IMR-90 (cell line): ENCODE results near the gene LGI4. TPM values are rescaled to one million over a fixed set of nuclear protein-coding genes. Genes with fewer than 3 reads are reported as not detected.

Experiments
- ATAC-seq: fragments of 200-7000 bp; cut with Tn5 transposase; 2 replicates; pipeline ENCODE4 v1.9.1; 2020; ENCODE audit warnings: low read depth, mild to moderate bottlenecking, moderate library complexity
- BruUV-seq: library from RNA; stranded (reverse); fragments of 400-500 nt; replicated peaks from 2 replicates; lab custom pipeline; 2021; lab: Mats Ljungman, UMichigan
- CTCF ChIA-PET: fragments of 300-600 bp; formaldehyde crosslinking; extraction: SDS; loops from one replicate; lab custom pipeline; 2021; ENCODE audit warnings: antibody characterized with exemption; lab: Yijun Ruan, JAX
- POLR2A ChIA-PET: fragments of 300-600 bp; sonication (Branson Sonifier 250); formaldehyde crosslinking; loops from one replicate; lab custom pipeline; 2022; ENCODE audit warnings: antibody characterized with exemption; ENCODE audit not compliant: unreplicated experiment; lab: Charles Lee
- DNase-seq: peaks from one replicate; pipeline ENCODE4 v3.0.0; 2013
- H2AFZ ChIP-seq: replicated peaks from 2 replicates; pipeline ENCODE3; 2013; ENCODE audit warnings: low read length, mild to moderate bottlenecking; ENCODE audit not compliant: poor library complexity
- H2AK5ac ChIP-seq: 2 replicates; pipeline ENCODE4 v1.6.1; 2013; ENCODE audit warnings: low read depth, low read length, inconsistent platforms
- H2AK9ac ChIP-seq: replicated peaks from 2 replicates; pipeline ENCODE3; 2013; ENCODE audit warnings: mild to moderate bottlenecking, low read depth, low read length, moderate library complexity; ENCODE audit not compliant: poor library complexity
- H2BK120ac ChIP-seq: 2 replicates; pipeline ENCODE4 v1.6.1; 2013; ENCODE audit warnings: low read depth, low read length, inconsistent platforms
- H2BK15ac ChIP-seq: 3 replicates; pipeline ENCODE4 v1.6.1; 2013; ENCODE audit warnings: low read depth, low read length, inconsistent platforms
- H2BK20ac ChIP-seq: 2 replicates; pipeline ENCODE4 v1.6.1; 2013; ENCODE audit warnings: low read depth, mild to moderate bottlenecking, inconsistent platforms, low read length, moderate library complexity
- H2BK5ac ChIP-seq: 2 replicates; pipeline ENCODE4 v1.6.1; 2013; ENCODE audit warnings: mild to moderate bottlenecking, low read depth, low read length, inconsistent platforms; ENCODE audit not compliant: poor library complexity, severe bottlenecking
- H3K14ac ChIP-seq: replicated peaks from 2 replicates; pipeline ENCODE4 v1.6.1; 2013; ENCODE audit warnings: low read depth, low read length, inconsistent platforms
- H3K18ac ChIP-seq: 2 replicates; pipeline ENCODE4 v1.6.1; 2013; ENCODE audit warnings: low read depth, low read length, control low read depth
- H3K23ac ChIP-seq: 2 replicates; pipeline ENCODE4 v1.6.1; 2013; ENCODE audit warnings: low read depth, low read length, inconsistent platforms
- H3K27ac ChIP-seq: 2 replicates; pipeline ENCODE4 v1.5.1; 2013; ENCODE audit warnings: mild to moderate bottlenecking, control low read depth, low read length; ENCODE audit not compliant: insufficient read depth
- H3K27me3 ChIP-seq: 2 replicates; pipeline ENCODE4 v1.6.1; 2013; ENCODE audit warnings: low read length; ENCODE audit not compliant: control insufficient read depth, insufficient read depth
- H3K36me3 ChIP-seq: 2 replicates; pipeline ENCODE4 v1.6.1; 2013; ENCODE audit warnings: low read length, mixed read lengths; ENCODE audit not compliant: control insufficient read depth, insufficient read depth
- H3K4ac ChIP-seq: 2 replicates; pipeline ENCODE4 v1.6.1; 2013; ENCODE audit warnings: low read depth, low read length, inconsistent platforms
- H3K4me1 ChIP-seq: 2 replicates; pipeline ENCODE4 v1.6.1; 2013; ENCODE audit warnings: low read length, mixed read lengths; ENCODE audit not compliant: control insufficient read depth, insufficient read depth
- H3K4me2 ChIP-seq: 2 replicates; pipeline ENCODE4 v1.6.1; 2013; ENCODE audit warnings: low read depth, mild to moderate bottlenecking, control low read depth, low read length, moderate library complexity
- H3K4me3 ChIP-seq: 2 replicates; pipeline ENCODE4 v1.5.1; 2013; ENCODE audit warnings: low read depth, mild to moderate bottlenecking, control low read depth, low read length, moderate library complexity; ENCODE audit not compliant: insufficient read depth
- H3K56ac ChIP-seq: 2 replicates; pipeline ENCODE4 v1.6.1; 2013; ENCODE audit warnings: low read length, inconsistent platforms; ENCODE audit not compliant: insufficient read depth; ENCODE audit errors: extremely low read depth
- H3K79me1 ChIP-seq, 2 experiments: 2 replicates each; pipeline ENCODE4 v1.6.1; 2013; ENCODE audit warnings: low read length in 2 of 2, inconsistent platforms in 1 of 2, low read depth in 1 of 2
- H3K9ac ChIP-seq: 2 replicates; pipeline ENCODE4 v1.6.1; 2013; ENCODE audit warnings: low read depth, low read length, control low read depth
- H3K9me1 ChIP-seq: 2 replicates; pipeline ENCODE4 v1.6.1; 2013; ENCODE audit warnings: low read length, inconsistent platforms; ENCODE audit not compliant: insufficient read depth
- H3K9me3 ChIP-seq: 2 replicates; pipeline ENCODE4 v1.6.1; 2013; ENCODE audit warnings: low read length; ENCODE audit not compliant: control insufficient read depth, insufficient read depth
- H4K20me1 ChIP-seq: 2 replicates; pipeline ENCODE4 v1.6.1; 2013; ENCODE audit warnings: low read length, inconsistent platforms; ENCODE audit not compliant: insufficient read depth
- H4K5ac ChIP-seq: 2 replicates; pipeline ENCODE4 v1.6.1; 2013; ENCODE audit warnings: mild to moderate bottlenecking, low read depth, low read length, control low read depth
- H4K8ac ChIP-seq, 2 experiments: 2 replicates each; pipeline ENCODE4 v1.6.1; 2013; ENCODE audit warnings: low read depth in 2 of 2, low read length in 2 of 2, control low read depth in 1 of 2, inconsistent platforms in 1 of 2
- H4K91ac ChIP-seq: 2 replicates; pipeline ENCODE4 v1.6.1; 2013; ENCODE audit warnings: low read depth, low read length, inconsistent platforms; ENCODE audit not compliant: insufficient read depth
- MAFK ChIP-seq: IDR thresholded peaks from 2 replicates; pipeline ENCODE4 v1.6.1; 2012; ENCODE audit warnings: low read depth, low read length, improper control_type of control experiment
- NFE2L2 ChIP-seq: fragments of 150-350 bp; IDR thresholded peaks from 2 replicates; pipeline ENCODE4 v1.6.1; 2016; ENCODE audit warnings: low read depth, mild to moderate bottlenecking, low read length
- RAD21 ChIP-seq: IDR thresholded peaks from 2 replicates; pipeline ENCODE4 v1.6.1; 2012; ENCODE audit warnings: low read length, improper control_type of control experiment
- SMC3 ChIP-seq: fragments of 150-350 bp; IDR thresholded peaks from 2 replicates; pipeline ENCODE4 v1.6.1; 2016; ENCODE audit warnings: low read depth, mild to moderate bottlenecking, antibody characterized with exemption, low read length, moderate library complexity
- WGBS, 2 experiments: methylation state at CpG; one replicate each; pipeline versions ENCODE4 v1.1.5 to v1.1.7; 2013; ENCODE audit warnings: missing lambda C conversion rate in 2 of 2; ENCODE audit not compliant: insufficient read length in 1 of 2; ENCODE audit errors: extremely low coverage in 2 of 2; 5-methylcytosine and 5-hydroxymethylcytosine counted together
- dilution Hi-C: fragments of 300-500 bp; cut with HindIII; formaldehyde crosslinking; loops from one replicate; pipeline ENCODE4 v1.14.3; 2018; ENCODE audit warnings: low sequenced_read_pairs; ENCODE audit not compliant: unreplicated experiment
- in situ Hi-C: fragments of 300-500 bp; cut with MboI; formaldehyde crosslinking; loops from 3 replicates; pipeline ENCODE4 v1.14.3; 2019; ENCODE audit warnings: low sequenced_read_pairs, inconsistent platforms, mixed read lengths
- intact Hi-C: fragments of 100-400 bp; cut with micrococcal nuclease; formaldehyde crosslinking; loops from 2 replicates; pipeline ENCODE4 v1.10.0; 2022
- polyA plus RNA-seq, 3 experiments: library from polyadenylated mRNA; depleted of rRNA; stranded (reverse); fragments of >200 nt; gene quantifications; 2 replicates each; pipeline ENCODE4 v1.2.3, GENCODE V29; 2012; ENCODE audit warnings: low replicate concordance in 1 of 3
- total RNA-seq: library from RNA; depleted of rRNA; stranded (reverse); fragments of >200 nt; gene quantifications from 2 replicates; pipeline ENCODE4 v1.2.3, GENCODE V29; 2012

Gene LGI4
- total and polyA plus RNA-seq, 2 of the 4 experiments (the other 2 are of a cell fraction): 0.10 TPM; not detected in 1

DNA sequence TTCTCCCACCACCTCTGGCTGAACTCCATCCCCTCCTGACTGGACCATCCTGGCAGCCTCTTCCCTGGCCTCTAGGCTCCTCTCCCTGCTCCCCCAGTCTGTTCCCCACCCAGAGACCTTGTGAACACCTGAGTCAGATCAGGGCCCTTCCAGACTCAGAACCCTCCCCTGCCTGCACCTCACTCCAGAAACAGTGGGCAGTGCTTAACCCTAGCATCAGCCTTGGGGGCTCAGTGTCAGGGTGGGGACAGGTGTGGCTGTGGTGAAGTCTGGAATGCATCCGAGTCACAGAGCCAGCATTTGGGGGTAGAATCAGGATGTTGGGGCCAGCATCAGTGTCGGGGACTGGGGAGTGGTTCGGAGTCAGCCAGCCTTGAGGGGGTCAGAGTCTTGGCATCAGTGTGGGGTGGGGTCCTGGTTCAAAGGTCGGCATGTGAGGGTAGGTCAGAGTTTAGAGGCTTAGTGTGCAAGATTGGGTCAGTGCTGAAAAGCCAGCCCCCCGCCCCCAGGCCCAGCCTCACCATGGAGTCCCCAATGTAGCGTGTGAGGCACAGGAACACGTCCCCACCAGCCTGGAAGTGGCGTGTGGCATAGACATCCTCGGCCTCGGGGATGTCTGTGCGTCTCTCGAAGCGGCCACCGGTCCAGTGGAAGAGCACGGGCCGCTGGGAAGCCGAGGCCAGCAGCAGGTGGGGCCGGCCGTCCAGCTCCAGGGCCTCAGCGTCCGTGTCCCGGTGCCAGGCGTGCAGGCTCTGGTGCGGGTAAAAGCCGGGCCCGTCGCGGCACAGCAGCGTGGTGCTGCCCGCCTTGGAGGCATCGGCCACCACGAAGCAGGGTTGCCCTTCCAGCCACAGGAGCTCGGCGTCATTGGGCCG lies 8.9 kb downstream of the LGI4 start:
- no peak overlapping the region for H3K9ac ChIP-seq
- H3K4me2 ChIP-seq: no peak overlapping the region
- H3K18ac ChIP-seq: no peak overlapping the region
- peak overlapping the region; percentile 80 for H2AK9ac ChIP-seq
- H2BK15ac ChIP-seq: no peak overlapping the region
- no peak overlapping the region for H3K4me3 ChIP-seq
- POLR2A ChIA-PET: no interaction called here
- no peak for DNase-seq
- peaks cover 7% of the 10 kb centered on the region; the same call in 1 of the 2 replicates for H3K9me1 ChIP-seq
- H2BK20ac ChIP-seq: no peak overlapping the region
- no peak overlapping the region for H3K56ac ChIP-seq
- CTCF ChIA-PET: no interaction called here
- no peak overlapping the region for H2BK120ac ChIP-seq
- BruUV-seq: no TSS peak
- no peaks in the 10 kb centered on the region for H4K20me1 ChIP-seq
- H3K4ac ChIP-seq: no peak overlapping the region; the same call in 1 of the 2 replicates
- peaks cover 2% of the 10 kb centered on the region; the same call in 1 of the 2 replicates for H3K4me1 ChIP-seq
- ATAC-seq: no peak
- no peak overlapping the region for H3K23ac ChIP-seq
- H3K36me3 ChIP-seq: no peaks in the 10 kb centered on the region
- no peak overlapping the region for H2BK5ac ChIP-seq
- H2AK5ac ChIP-seq: no peak overlapping the region
- intact Hi-C loops (no loop called here), in situ Hi-C loops (no loop called here), dilution Hi-C loops (no loop called here)
- 93% methylated on average over 10 of the region's 35 CpGs; no CpG with 5 or more reads in 1 of the 2 experiments for WGBS, 2 experiments
- H3K79me1 ChIP-seq: 0 out of 4 replicates have a peak, but pooled peaks cover 0 to 7% of the 10 kb centered on the region in 2 experiments
- no peak overlapping the region for H3K14ac ChIP-seq
- no peaks in the 10 kb centered on the region for H3K9me3 ChIP-seq
- H4K8ac ChIP-seq: no peak overlapping the region
- H4K91ac ChIP-seq: no peak overlapping the region
- no peak overlapping the region for H4K5ac ChIP-seq
- TF ChIP-seq MAFK (no peak), NFE2L2 (no peak), SMC3 (no peak), RAD21 (no peak)
- no peak overlapping the region for H2AFZ ChIP-seq
- H3K27ac ChIP-seq: no peak overlapping the region
- peaks cover 6% of the 10 kb centered on the region; the same call in 1 of the 2 replicates for H3K27me3 ChIP-seq
